ENCODE data around the gene STARD10. TPM values are rescaled to one million over a fixed set of nuclear protein-coding genes. Genes with fewer than 3 reads are reported as not detected.

STARD10 gene
- total RNA-seq, 1 donor from 2014 or later: 38.4 TPM

GRCh38 chr11:72709478-72710238, 84.2 kb downstream of the STARD10 start:
- no peak overlapping the region for H3K4me2 ChIP-seq (ENCODE audit: low read length)
- H3K27me3 ChIP-seq (ENCODE audit: insufficient read depth, low read length): no peaks in the 10 kb centered on the region
- Mint-ChIP-seq H3K4me3 (ENCODE audit: unreplicated experiment) (no peak overlapping the region), H3K27ac (ENCODE audit: unreplicated experiment) (no peak overlapping the region), H3K36me3 (ENCODE audit: low read depth, unreplicated experiment) (peaks cover 35% of the 10 kb centered on the region), H3K9me3 (ENCODE audit: unreplicated experiment) (no peaks in the 10 kb centered on the region), H3K4me1 (ENCODE audit: low read depth, unreplicated experiment) (peaks cover 17% of the 10 kb centered on the region), H3K27me3 (ENCODE audit: low read depth, unreplicated experiment) (no peaks in the 10 kb centered on the region)
- no peak overlapping the region for H3K4me3 ChIP-seq (ENCODE audit: insufficient read depth, low read depth, low read length)
- H3K9ac ChIP-seq (ENCODE audit: low read length): no peak overlapping the region
- no peaks in the 10 kb centered on the region for H3K9me3 ChIP-seq (ENCODE audit: insufficient read depth, low read depth, low read length)
- TF ChIP-seq, protein P1, sequence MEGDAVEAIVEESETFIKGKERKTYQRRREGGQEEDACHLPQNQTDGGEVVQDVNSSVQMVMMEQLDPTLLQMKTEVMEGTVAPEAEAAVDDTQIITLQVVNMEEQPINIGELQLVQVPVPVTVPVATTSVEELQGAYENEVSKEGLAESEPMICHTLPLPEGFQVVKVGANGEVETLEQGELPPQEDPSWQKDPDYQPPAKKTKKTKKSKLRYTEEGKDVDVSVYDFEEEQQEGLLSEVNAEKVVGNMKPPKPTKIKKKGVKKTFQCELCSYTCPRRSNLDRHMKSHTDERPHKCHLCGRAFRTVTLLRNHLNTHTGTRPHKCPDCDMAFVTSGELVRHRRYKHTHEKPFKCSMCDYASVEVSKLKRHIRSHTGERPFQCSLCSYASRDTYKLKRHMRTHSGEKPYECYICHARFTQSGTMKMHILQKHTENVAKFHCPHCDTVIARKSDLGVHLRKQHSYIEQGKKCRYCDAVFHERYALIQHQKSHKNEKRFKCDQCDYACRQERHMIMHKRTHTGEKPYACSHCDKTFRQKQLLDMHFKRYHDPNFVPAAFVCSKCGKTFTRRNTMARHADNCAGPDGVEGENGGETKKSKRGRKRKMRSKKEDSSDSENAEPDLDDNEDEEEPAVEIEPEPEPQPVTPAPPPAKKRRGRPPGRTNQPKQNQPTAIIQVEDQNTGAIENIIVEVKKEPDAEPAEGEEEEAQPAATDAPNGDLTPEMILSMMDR (IDR thresholded peaks at IDR 0.05; ENCODE audit: insufficient read depth, low read depth, low read length): no peak
- TF ChIP-seq EZH2 (IDR thresholded peaks at IDR 0.05; ENCODE audit: insufficient read depth, low read length): no peak
- peaks cover 66% of the 10 kb centered on the region for H4K20me1 ChIP-seq (ENCODE audit: insufficient read depth, low read length)
- H3K4me1 ChIP-seq (ENCODE audit: insufficient read depth, low read length): peaks cover 4% of the 10 kb centered on the region
- no peak overlapping the region for H2AFZ ChIP-seq (ENCODE audit: low read depth, low read length)
- FAIRE-seq (no peak), DNase-seq (ENCODE audit: low read depth) (no peak)
- peaks cover 3% of the 10 kb centered on the region for H3K79me2 ChIP-seq (ENCODE audit: insufficient read depth, low read length)
- H3K36me3 ChIP-seq (ENCODE audit: insufficient read depth, low read length): peaks cover 12% of the 10 kb centered on the region
- H3K27ac ChIP-seq (ENCODE audit: low read depth, low read length): no peak overlapping the region

DNA sequence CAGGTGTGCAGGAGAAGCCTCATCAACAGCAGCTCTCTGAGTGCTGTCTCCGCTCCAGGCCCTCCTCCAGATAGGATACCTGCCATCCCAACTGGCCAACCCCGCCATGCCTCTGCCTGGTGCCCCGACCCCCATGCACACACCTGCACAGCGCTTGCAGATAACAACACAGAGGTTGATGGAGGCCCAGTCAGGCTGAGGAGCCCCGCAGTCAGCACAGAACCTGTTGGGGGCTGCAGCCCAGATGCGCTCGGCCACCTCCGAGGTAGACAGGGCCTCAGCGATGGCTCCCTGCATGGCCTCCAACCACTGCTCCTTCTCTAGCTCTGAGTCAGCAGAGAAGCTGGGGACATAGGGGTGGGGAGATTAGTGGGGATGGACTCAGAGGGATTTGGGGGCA, 86.8 kb downstream of the STARD10 start:
- peaks cover 12% of the 10 kb centered on the region for H3K36me3 ChIP-seq (ENCODE audit: insufficient read depth, low read length)
- H3K27ac ChIP-seq (ENCODE audit: low read depth, low read length): no peak overlapping the region
- H3K9me3 Mint-ChIP-seq (ENCODE audit: unreplicated experiment): no peaks in the 10 kb centered on the region
- no peak overlapping the region for H3K27ac Mint-ChIP-seq (ENCODE audit: unreplicated experiment)
- no peaks in the 10 kb centered on the region for H3K27me3 ChIP-seq (ENCODE audit: insufficient read depth, low read length)
- no peaks in the 10 kb centered on the region for H3K9me3 ChIP-seq (ENCODE audit: insufficient read depth, low read depth, low read length)
- H4K20me1 ChIP-seq (ENCODE audit: insufficient read depth, low read length): peaks cover 57% of the 10 kb centered on the region
- FAIRE-seq: no peak
- H3K27me3 Mint-ChIP-seq (ENCODE audit: low read depth, unreplicated experiment): no peaks in the 10 kb centered on the region
- DNase-seq (ENCODE audit: low read depth): no peak
- peaks cover 11% of the 10 kb centered on the region for H3K4me1 ChIP-seq (ENCODE audit: insufficient read depth, low read length)
- H3K4me2 ChIP-seq (ENCODE audit: low read length): no peak overlapping the region
- no peak overlapping the region for H2AFZ ChIP-seq (ENCODE audit: low read depth, low read length)
- no peak overlapping the region for H3K4me3 Mint-ChIP-seq (ENCODE audit: unreplicated experiment)
- TF ChIP-seq EZH2 (IDR thresholded peaks at IDR 0.05; ENCODE audit: insufficient read depth, low read length): no peak
- TF ChIP-seq, protein P1 (IDR thresholded peaks at IDR 0.05; ENCODE audit: insufficient read depth, low read depth, low read length): no peak
- H3K79me2 ChIP-seq (ENCODE audit: insufficient read depth, low read length): no peaks in the 10 kb centered on the region
- H3K36me3 Mint-ChIP-seq (ENCODE audit: low read depth, unreplicated experiment): peaks cover 35% of the 10 kb centered on the region
- no peak overlapping the region for H3K9ac ChIP-seq (ENCODE audit: low read length)
- peaks cover 15% of the 10 kb centered on the region for H3K4me1 Mint-ChIP-seq (ENCODE audit: low read depth, unreplicated experiment)
- no peak overlapping the region for H3K4me3 ChIP-seq (ENCODE audit: insufficient read depth, low read depth, low read length)

- no peak overlapping the region for H2AFZ ChIP-seq (ENCODE audit: low read depth, low read length)
- Mint-ChIP-seq H3K27me3 (ENCODE audit: low read depth, unreplicated experiment) (no peaks in the 10 kb centered on the region), H3K4me1 (ENCODE audit: low read depth, unreplicated experiment) (peaks cover 15% of the 10 kb centered on the region), H3K4me3 (ENCODE audit: unreplicated experiment) (no peak overlapping the region), H3K9me3 (ENCODE audit: unreplicated experiment) (no peaks in the 10 kb centered on the region), H3K27ac (ENCODE audit: unreplicated experiment) (no peak overlapping the region), H3K36me3 (ENCODE audit: low read depth, unreplicated experiment) (peaks cover 37% of the 10 kb centered on the region)
- no peaks in the 10 kb centered on the region for H3K27me3 ChIP-seq (ENCODE audit: insufficient read depth, low read length)
- H3K9ac ChIP-seq (ENCODE audit: low read length): no peak overlapping the region
- peaks cover 12% of the 10 kb centered on the region for H3K36me3 ChIP-seq (ENCODE audit: insufficient read depth, low read length)
- H3K4me3 ChIP-seq (ENCODE audit: insufficient read depth, low read depth, low read length): no peak overlapping the region
- H4K20me1 ChIP-seq (ENCODE audit: insufficient read depth, low read length): peaks cover 53% of the 10 kb centered on the region
- no peaks in the 10 kb centered on the region for H3K79me2 ChIP-seq (ENCODE audit: insufficient read depth, low read length)
- DNase-seq (ENCODE audit: low read depth) (no peak), FAIRE-seq (no peak)
- H3K9me3 ChIP-seq (ENCODE audit: insufficient read depth, low read depth, low read length): no peaks in the 10 kb centered on the region
- TF ChIP-seq, protein P1 (IDR thresholded peaks at IDR 0.05; ENCODE audit: insufficient read depth, low read depth, low read length): no peak
- TF ChIP-seq EZH2 (IDR thresholded peaks at IDR 0.05; ENCODE audit: insufficient read depth, low read length): no peak
- H3K27ac ChIP-seq (ENCODE audit: low read depth, low read length): no peak overlapping the region
- H3K4me2 ChIP-seq (ENCODE audit: low read length): no peak overlapping the region
- peaks cover 11% of the 10 kb centered on the region for H3K4me1 ChIP-seq (ENCODE audit: insufficient read depth, low read length)
Measured at GRCh38 chr11:72706579-72706978, 87.3 kb downstream of the STARD10 start.

Data from astrocyte (in vitro differentiated cells and primary cell).